CD4-positive, alpha-beta T cell treated with Interleukin-15 for 4 hours (primary cell): Measurements from ENCODE around the gene TPCN1.
A peak's percentile ranks its signal among the peaks of the same experiment; 100 is the strongest.

Source experiments
- DNase-seq: peaks from one replicate; pipeline ENCODE4 v3.0.0-alpha.2; 2020; ENCODE audit warnings: low spot score

The TPCN1 gene

GRCh38 chr12:113224955-113225354 is 3.7 kb downstream of the TPCN1 start:
- no peak for DNase-seq

GRCh38 chr12:113226696-113227568 is 5.7 kb downstream of the TPCN1 start:
- no peak for DNase-seq

GRCh38 chr12:113227686-113228391 is 6.6 kb downstream of the TPCN1 start:
- DNase-seq = no peak

DNA sequence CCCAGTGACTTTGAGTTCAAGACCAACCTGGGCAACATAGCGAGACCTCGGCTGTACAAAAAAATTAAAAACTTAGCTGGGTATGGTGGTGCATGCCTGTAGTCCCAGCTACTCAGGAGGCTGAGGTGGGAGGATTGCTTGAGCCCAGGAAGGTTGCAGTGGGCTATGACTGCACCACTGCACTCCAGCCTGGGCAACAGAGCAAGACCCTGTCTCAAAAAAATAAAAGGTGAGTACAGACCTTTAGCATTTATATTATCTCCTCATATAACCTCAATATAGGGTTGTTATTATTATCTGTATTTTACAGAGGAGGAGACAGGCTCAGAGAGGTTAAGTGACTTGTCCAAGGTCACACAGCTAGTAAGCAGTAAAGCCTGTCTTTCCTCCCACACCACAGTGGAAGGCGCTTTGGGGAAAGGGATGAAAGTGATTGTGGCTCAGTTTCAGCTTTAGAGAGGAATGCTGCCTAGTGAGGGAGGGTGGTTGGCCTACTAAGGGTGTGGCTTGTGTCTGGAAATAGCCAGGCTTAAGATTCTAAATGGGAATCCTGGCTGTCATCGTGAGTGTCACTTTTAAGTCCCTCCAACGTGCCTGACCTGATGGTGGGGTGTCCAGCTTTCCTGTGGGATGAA is 7.2 kb downstream of the TPCN1 start:
- DNase-seq = no peak

DNA sequence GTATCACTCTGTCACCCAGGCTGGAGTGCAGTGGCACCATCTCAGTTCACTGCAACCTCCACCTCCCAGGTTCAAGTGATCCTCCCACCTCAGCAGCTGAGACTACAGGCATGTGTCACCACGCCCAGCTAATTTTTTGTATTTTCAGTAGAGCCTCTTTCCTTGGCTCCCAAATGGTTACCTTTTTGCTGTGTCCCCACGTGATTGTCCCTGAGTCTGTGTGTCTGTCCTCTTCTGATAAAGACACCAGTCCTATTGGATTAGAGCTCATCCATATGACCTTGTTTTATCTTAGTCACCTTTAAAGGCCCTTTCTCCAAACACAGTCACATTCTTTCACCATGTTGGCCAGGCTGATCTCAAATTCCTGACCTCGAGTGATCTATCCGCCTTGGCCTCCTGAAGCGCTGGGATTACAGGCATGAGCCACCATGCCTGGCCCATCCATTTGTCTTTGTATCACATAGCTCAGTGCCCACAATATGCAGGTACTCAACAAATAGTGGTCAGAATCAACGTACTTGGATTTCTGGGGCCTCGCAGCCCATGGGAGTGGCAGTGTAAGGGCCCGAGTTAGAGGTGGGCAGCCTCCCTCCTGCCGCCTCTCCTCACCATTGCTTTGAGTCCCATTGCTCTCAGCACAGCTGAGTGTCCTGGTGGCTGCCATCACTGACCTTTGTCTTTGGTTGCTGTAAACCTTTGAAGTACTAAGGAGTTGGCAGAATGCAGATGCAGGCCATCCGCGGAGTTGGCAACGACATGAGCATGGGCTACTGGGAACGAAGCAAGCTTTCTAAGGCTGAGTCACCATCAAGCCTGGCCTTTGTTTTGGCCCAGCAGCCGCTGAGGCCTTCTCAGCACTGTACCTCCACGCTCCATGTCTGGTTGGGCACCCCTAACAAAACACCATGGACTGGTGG is 9.3 kb downstream of the TPCN1 start:
- no peak for DNase-seq

DNA sequence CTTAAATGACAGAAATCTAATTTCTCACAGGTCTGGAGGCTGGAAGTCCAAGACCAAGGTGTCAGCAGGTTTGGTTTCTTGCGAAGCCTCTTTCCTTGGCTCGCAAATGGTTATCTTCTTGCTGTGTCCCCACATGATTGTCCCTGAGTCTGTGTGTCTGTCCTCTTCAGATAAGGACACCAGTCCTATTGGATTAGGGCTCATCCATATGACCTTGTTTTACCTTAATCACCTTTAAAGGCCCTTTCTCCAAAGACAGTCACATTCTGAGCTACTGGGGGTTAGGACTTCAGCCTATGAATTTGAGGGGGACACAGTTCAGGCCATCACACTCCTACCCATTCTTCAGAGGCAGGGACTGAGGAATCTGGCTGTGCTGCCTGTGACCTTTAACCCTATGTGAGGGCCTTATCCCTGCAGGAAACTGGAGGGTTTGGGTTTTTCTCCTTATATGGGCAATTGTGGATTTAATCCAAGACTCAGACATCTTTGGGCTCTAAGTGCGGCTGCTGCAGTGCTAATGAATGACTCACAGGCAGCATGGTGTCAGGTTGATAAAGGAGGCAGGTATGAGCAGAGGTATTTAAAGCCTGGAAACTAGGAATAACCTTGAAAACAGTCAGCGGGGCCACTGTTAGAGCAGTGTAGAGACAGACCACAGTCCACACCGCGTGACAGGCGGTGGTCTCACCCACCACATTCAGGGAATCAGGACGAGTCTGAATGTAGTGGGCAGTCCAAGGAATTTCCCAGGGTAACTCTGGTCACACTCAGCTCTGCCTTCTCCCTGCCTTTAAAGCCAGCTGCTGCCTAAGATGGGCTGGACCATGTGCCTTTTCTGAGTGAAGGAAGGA is 10.2 kb downstream of the TPCN1 start:
- DNase-seq = no peak

- DNase-seq = no peak
Measured at GRCh38 chr12:113232089-113232839, 11.0 kb downstream of the TPCN1 start.

GRCh38 chr12:113232840-113233585 is 11.7 kb downstream of the TPCN1 start:
- DNase-seq = peak; percentile 61

GRCh38 chr12:113233967-113234366 is 12.7 kb downstream of the TPCN1 start:
- DNase-seq = no peak

DNA sequence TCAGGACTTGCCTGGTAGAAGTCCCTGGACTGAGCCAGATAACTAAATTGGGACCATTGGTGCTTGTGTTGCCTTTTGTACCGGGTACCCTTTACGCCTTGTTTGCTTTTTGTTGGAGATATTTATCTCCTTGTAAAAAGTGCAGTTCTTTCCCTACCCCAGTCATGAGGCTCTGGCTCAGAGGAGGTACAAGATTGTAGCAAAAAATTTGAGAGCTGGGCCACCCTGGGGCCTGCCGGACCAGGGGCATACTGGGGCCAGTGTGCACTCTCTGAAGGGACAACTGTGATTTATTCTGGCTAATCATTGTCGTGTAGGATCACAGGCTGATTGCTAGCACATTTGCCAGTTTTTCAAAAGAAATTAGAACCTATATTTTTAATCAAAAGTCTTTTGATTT is 13.2 kb downstream of the TPCN1 start:
- no peak for DNase-seq

DNA sequence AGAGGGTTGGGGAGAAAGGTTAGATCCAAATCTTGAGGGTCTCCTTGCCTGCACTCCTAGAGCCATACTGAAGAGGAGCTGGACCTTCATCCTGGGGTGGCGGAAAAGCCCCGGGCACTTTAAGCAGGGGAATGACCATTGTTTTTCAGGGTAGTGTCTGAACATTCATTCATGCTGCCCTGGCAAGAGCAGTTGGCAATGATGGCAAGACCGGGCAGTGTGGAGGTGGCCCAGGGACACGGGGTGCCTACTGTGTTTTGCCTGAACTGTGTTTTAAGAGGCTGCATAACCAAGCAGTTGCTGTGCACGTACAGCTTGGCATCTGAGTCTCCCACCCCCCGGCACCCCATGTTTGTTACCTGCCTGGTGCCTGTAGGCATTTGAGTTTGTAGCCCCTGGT is 14.7 kb downstream of the TPCN1 start:
- DNase-seq = no peak

DNA sequence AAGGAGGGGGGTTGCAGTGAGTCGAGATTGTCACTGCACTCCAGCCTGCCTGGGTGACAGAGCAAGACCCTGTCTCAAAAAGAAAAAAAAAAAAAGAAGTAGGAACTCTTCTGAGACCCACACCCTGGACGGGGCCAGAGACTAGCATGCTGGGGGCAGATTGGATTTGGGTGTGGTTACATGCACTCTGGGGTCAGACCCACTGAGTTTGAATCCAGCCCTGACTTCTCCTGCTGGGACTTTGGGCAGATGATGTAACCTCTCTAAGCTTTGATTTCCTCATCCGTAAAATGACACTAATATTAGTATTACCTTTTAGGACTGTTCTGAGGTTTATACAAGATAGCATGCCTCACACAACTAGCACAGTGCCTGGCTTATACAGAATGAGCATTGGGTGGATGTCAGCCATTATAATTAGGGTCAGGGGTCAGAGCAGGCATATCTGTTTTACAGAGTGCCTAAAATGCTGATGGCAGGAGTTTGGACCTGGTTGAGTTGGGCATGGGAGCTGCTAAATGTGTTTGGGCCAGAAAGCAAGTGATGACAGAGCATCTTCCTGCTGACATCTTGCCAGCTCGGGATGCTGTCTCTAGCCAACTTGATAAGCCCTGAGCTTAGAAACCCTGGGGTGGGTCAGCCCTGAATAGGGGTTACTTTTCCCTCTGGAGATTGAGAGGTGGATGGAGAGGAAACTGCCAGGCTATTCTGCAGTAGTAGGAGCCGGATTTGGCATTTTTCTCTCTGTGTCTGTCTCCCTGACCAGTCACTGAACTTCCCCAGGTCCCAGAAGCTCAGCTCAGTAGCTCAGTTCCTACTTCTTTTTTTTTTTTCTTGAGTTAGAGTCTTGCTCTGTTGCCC is 15.5 kb downstream of the TPCN1 start:
- DNase-seq = no peak

DNA sequence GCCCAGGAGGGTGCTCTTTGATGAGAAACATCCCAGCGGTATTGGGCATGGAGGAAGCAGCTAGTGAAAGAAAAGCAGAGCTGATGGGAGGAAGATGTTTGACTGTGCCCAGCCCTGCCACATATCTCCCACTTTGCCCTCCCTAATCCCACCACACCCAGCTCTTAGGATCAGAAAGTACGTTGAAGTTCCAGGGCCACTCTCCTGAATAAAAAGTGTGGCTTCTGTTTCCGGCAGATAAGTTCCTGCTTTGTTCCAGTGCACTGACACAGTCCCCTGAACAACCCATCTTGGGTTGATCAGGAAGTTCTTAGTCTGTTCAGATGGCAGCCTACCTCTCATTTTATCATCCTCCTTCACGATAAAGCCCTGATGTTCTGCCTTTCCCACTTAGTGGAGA is 16.5 kb downstream of the TPCN1 start:
- DNase-seq = no peak

DNA sequence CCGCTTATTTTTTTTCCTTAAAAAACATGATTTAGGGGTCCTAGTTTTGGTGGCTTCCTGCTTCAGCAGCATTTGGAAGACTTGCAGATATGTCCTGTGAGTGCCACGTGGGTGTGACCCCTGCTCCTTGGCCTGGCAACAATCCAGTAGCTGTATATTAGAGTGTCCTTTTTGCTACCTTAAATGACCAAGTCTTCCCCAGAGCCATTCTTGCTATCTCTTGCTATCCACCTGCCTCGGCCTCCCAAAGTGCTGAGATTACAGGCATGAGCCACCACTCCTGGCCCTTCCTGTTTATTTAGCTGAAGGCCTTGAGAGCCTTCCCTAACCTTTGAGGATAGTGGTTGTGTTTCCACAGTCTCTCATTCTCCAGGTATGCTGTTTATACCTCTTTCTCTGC is 17.0 kb downstream of the TPCN1 start:
- DNase-seq = no peak

GRCh38 chr12:113239288-113239771 is 18.1 kb downstream of the TPCN1 start:
- DNase-seq = no peak

- DNase-seq = no peak
Measured at GRCh38 chr12:113239811-113240331, 18.6 kb downstream of the TPCN1 start.

DNA sequence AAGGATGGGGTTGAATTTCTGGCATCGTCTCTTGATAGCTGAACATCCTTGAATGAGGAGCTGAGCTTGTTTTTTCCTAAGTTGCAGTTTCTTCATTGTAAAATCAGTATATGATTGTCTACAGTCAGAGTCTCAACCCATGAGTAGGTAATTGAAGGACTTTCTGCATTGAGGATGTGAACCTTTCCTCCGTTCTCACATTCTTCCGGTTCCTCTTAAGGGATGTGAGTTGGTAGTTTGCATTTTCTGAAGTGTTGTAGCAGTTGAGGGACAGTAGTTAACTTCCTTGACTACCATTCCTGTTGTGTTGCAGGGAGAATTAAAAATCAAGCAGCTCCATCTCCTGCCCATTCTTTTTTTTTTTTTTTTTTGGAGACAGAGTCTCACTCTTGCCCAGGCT is 19.1 kb downstream of the TPCN1 start:
- no peak for DNase-seq
